Hindlimb muscle (tissue), 1 donor: ENCODE measurements around the gene PYCARD. TPM values are rescaled to one million over a fixed set of nuclear protein-coding genes. Genes with fewer than 3 reads are reported as not detected.

ENCODE experiments used
- polyA plus RNA-seq: library from polyadenylated mRNA; unstranded; fragments of 120-200 nt; gene quantifications from one replicate; pipeline ENCODE4 v1.2.1, GENCODE V29; 2013; ENCODE audit not compliant: insufficient read length

PYCARD gene
- polyA plus RNA-seq, 1 donor = 9.1 TPM

Other genes starting within 250 kb of the PYCARD start
- 15.1 TPM for gene SETD1A, start 245.0 kb downstream of the PYCARD start, polyA plus RNA-seq
- gene HSD3B7, start 217.6 kb downstream of the PYCARD start, polyA plus RNA-seq = 12.6 TPM
- 1.2 TPM for gene STX1B, start 192.1 kb downstream of the PYCARD start, polyA plus RNA-seq
- 48.7 TPM for gene STX4, start 169.2 kb downstream of the PYCARD start, polyA plus RNA-seq
- 11.2 TPM for gene ZNF668, start 128.5 kb downstream of the PYCARD start, polyA plus RNA-seq
- gene ZNF646, start 128.3 kb downstream of the PYCARD start, polyA plus RNA-seq = 12.6 TPM
- gene PRSS53, start 113.8 kb downstream of the PYCARD start, polyA plus RNA-seq = 5.8 TPM
- gene VKORC1, start 108.0 kb downstream of the PYCARD start, polyA plus RNA-seq = 59.1 TPM
- gene BCKDK, start 94.4 kb downstream of the PYCARD start, polyA plus RNA-seq = 33.9 TPM
- gene KAT8, start 85.1 kb downstream of the PYCARD start, polyA plus RNA-seq = 57.4 TPM
- 0.48 TPM for gene PRSS8, start 67.0 kb downstream of the PYCARD start, polyA plus RNA-seq
- gene PRSS36, start 52.7 kb downstream of the PYCARD start, polyA plus RNA-seq = 2.0 TPM
- gene FUS, start 22.6 kb downstream of the PYCARD start, polyA plus RNA-seq = 398 TPM
- gene TRIM72, start 11.4 kb upstream of the PYCARD start, polyA plus RNA-seq = 98.3 TPM
- 2.3 TPM for gene PYDC1, start 14.4 kb upstream of the PYCARD start, polyA plus RNA-seq
- gene ITGAM, start 57.2 kb upstream of the PYCARD start, polyA plus RNA-seq = 4.7 TPM
- gene ITGAX, start 152.4 kb upstream of the PYCARD start, polyA plus RNA-seq = 2.9 TPM
- 0.45 TPM for gene ITGAD, start 190.6 kb upstream of the PYCARD start, polyA plus RNA-seq
- 360 TPM for gene COX6A2, start 225.6 kb upstream of the PYCARD start, polyA plus RNA-seq
- 4.1 TPM for gene ZNF843, start 240.0 kb upstream of the PYCARD start, polyA plus RNA-seq